Stomach smooth muscle (tissue), 2 donors: ENCODE results near the gene ARHGAP10.

Experiments used
- H3K27ac ChIP-seq: one replicate; pipeline ENCODE4 v1.7.0; 2013; ENCODE audit warnings: mild to moderate bottlenecking, low read length, inconsistent platforms
- H3K27me3 ChIP-seq, 2 donors: one replicate each; pipeline ENCODE4 v1.7.0; 2013; ENCODE audit warnings: low read length in 2 of 2; ENCODE audit not compliant: insufficient read depth in 2 of 2, control insufficient read depth in 1 of 2
- H3K36me3 ChIP-seq, 2 donors: one replicate each; pipeline ENCODE4 v1.7.0; 2013; ENCODE audit warnings: low read length in 2 of 2; ENCODE audit not compliant: control insufficient read depth in 2 of 2, insufficient read depth in 2 of 2
- H3K4me1 ChIP-seq: one replicate; pipeline ENCODE4 v1.7.0; 2013; ENCODE audit warnings: low read length; ENCODE audit not compliant: control insufficient read depth, insufficient read depth
- H3K4me3 ChIP-seq, 2 donors: one replicate each; pipeline ENCODE4 v1.7.0; 2013; ENCODE audit warnings: low read length in 2 of 2
- H3K9ac ChIP-seq, 2 donors: one replicate each; pipeline ENCODE4 v1.7.0; 2013; ENCODE audit warnings: low read length in 2 of 2, mild to moderate bottlenecking in 1 of 2
- H3K9me3 ChIP-seq, 2 donors: one replicate each; pipeline ENCODE4 v1.7.0; 2013; ENCODE audit warnings: low read length in 2 of 2; ENCODE audit not compliant: control insufficient read depth in 2 of 2
- donor health status: healthy.
- donor health status: Pancreatic carcinoma.

ARHGAP10 gene

GRCh38 chr4:147815741-147816140, 83.9 kb downstream of the ARHGAP10 start:
- H3K4me1 ChIP-seq, result peaks cover 63% of the 10 kb centered on the region
- no peak overlapping the region for H3K4me3 ChIP-seq
- H3K9ac ChIP-seq, result no peak overlapping the region
- peak overlapping the region; percentile 76 for H3K27ac ChIP-seq
- H3K36me3 ChIP-seq, result no peaks in the 10 kb centered on the region
- H3K27me3 ChIP-seq, result no peaks in the 10 kb centered on the region
- H3K9me3 ChIP-seq, result no peaks in the 10 kb centered on the region

GRCh38 chr4:147816382-147817254, 84.7 kb downstream of the ARHGAP10 start:
- Histone ChIP-seq H3K4me1 (peaks cover 70% of the 10 kb centered on the region), H3K4me3 (no peak overlapping the region), H3K9me3 (no peaks in the 10 kb centered on the region), H3K36me3 (no peaks in the 10 kb centered on the region), H3K27me3 (no peaks in the 10 kb centered on the region), H3K9ac (peak overlapping the region in 1 of 2 donors; percentile 13), H3K27ac (peak overlapping the region; percentile 76)

GRCh38 chr4:147820975-147821374, 89.1 kb downstream of the ARHGAP10 start:
- Histone ChIP-seq H3K27ac (peak overlapping the region; percentile 37), H3K4me1 (peaks cover 53% of the 10 kb centered on the region), H3K9ac (no peak overlapping the region), H3K9me3 (no peaks in the 10 kb centered on the region), H3K27me3 (no peaks in the 10 kb centered on the region), H3K4me3 (no peak overlapping the region), H3K36me3 (peaks cover 5 to 7% of the 10 kb centered on the region in 2 donors)

- H3K9me3 ChIP-seq, result no peaks in the 10 kb centered on the region
- no peak overlapping the region for H3K4me3 ChIP-seq
- H3K36me3 ChIP-seq, result peaks cover 7 to 8% of the 10 kb centered on the region in 2 donors
- peak overlapping the region; percentile 70 for H3K27ac ChIP-seq
- no peak overlapping the region for H3K9ac ChIP-seq
- no peaks in the 10 kb centered on the region for H3K27me3 ChIP-seq
- H3K4me1 ChIP-seq, result peaks cover 53% of the 10 kb centered on the region
These were observed 89.7 kb downstream of the ARHGAP10 start for GRCh38 chr4:147821555-147821954.

- peaks cover 48% of the 10 kb centered on the region for H3K4me1 ChIP-seq
- H3K27ac ChIP-seq, result peak overlapping the region; percentile 70
These were observed 90.2 kb downstream of the ARHGAP10 start for GRCh38 chr4:147822128-147822527.

GRCh38 chr4:147823130-147823529, 91.2 kb downstream of the ARHGAP10 start:
- H3K27ac ChIP-seq, result peak overlapping the region; percentile 70
- no peaks in the 10 kb centered on the region for H3K27me3 ChIP-seq
- peaks cover 7 to 8% of the 10 kb centered on the region in 2 donors for H3K36me3 ChIP-seq
- H3K4me1 ChIP-seq, result peaks cover 44% of the 10 kb centered on the region
- no peaks in the 10 kb centered on the region for H3K9me3 ChIP-seq
- no peak overlapping the region for H3K4me3 ChIP-seq
- no peak overlapping the region for H3K9ac ChIP-seq

More at GRCh38 chr4:147822128-147822527, 90.2 kb downstream of the ARHGAP10 start:
- Histone ChIP-seq H3K9me3 (no peaks in the 10 kb centered on the region), H3K4me3 (no peak overlapping the region), H3K27me3 (no peaks in the 10 kb centered on the region), H3K9ac (no peak overlapping the region), H3K36me3 (peaks cover 7 to 8% of the 10 kb centered on the region in 2 donors)

GRCh38 chr4:147824316-147824715, 92.4 kb downstream of the ARHGAP10 start:
- peak overlapping the region in 1 of 2 donors; percentile 15 for H3K4me3 ChIP-seq
- no peak overlapping the region for H3K9ac ChIP-seq
- H3K27ac ChIP-seq, result peak overlapping the region; percentile 37
- no peaks in the 10 kb centered on the region for H3K9me3 ChIP-seq
- H3K27me3 ChIP-seq, result no peaks in the 10 kb centered on the region
- peaks cover 56% of the 10 kb centered on the region for H3K4me1 ChIP-seq
- H3K36me3 ChIP-seq, result peaks cover 7 to 8% of the 10 kb centered on the region in 2 donors

DNA sequence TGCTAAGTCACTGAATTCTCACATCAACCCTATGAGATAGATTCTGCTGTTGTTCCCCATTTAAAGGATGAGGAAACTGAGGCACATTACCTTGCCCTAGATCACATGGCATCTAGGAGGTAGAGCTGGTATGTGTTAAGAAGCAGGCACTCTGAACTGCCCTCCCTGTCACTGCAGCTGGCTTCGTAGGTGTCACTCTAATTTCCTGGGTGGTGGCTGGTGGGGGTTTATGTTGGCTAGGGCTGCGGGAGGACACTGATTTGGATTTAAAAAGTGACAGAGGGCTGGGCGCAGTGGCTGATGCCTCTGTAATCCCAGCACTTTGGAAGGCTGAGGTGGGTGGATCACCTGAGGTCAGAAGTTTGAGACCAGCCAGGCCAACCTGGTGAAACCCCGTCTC, 93.0 kb downstream of the ARHGAP10 start:
- peaks cover 59% of the 10 kb centered on the region for H3K4me1 ChIP-seq
- peaks cover 7 to 8% of the 10 kb centered on the region in 2 donors for H3K36me3 ChIP-seq
- no peaks in the 10 kb centered on the region for H3K9me3 ChIP-seq
- peak overlapping the region; percentile 37 for H3K27ac ChIP-seq
- no peaks in the 10 kb centered on the region for H3K27me3 ChIP-seq
- peak overlapping the region in 1 of 2 donors; percentile 15 for H3K4me3 ChIP-seq
- H3K9ac ChIP-seq, result no peak overlapping the region

DNA sequence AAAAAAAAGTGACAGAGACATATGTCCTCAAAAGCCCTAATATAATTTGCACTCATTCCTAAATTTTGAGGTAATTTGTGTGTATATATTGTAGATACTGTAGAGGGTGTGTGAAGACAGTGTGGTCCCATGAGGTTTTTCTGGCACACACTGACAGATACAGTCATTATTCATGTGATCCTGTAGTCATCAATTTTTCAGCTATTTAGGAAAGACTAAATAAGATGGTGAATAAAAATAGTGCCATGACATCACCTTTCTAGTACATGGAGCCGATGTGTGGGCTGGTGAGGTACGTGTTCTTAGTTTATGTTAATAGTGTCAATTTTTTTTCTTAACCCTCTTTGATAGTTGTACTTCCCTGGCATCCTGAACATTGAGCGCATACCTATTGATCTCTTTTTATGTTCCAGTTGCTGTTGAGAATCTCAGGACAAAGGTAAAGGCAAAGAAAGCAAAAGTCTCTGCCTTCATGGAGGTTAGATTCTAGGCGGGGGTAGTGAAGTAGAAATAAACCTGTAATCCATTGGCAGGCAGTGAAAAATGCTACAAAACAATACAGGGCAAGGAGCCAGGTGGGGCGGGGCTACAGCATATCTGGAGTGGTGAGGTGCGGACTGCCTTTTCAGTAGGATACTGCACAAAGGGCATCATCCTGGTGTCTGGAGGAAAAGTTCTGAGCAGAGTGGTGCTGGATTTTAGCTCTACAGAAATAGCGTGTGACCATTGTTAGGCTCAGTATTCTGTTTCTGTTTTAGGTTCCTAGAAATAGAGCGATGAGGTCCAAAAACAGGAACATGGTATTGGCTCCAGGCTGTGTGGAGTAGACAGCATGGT, 93.8 kb downstream of the ARHGAP10 start:
- no peaks in the 10 kb centered on the region for H3K27me3 ChIP-seq
- H3K4me1 ChIP-seq, result peaks cover 63% of the 10 kb centered on the region
- peak overlapping the region; percentile 64 for H3K27ac ChIP-seq

DNA sequence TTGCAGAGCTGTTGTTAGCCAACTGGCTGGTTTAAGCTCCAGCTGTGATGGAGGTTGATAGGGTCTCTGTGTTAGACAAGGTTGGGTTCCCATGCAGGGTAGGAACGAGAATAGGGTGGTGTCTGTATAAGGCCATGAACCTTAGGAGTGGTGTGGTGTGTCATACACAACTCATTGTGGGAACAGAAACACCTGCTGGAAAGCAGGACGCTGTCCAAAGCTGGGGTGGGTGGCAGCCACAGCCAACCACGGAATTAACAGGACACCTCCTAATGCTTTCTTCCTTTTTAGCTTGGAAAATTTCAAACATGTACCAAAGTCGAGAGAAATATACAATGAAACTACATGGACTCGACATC, 94.4 kb downstream of the ARHGAP10 start:
- Histone ChIP-seq H3K27me3 (no peaks in the 10 kb centered on the region), H3K9me3 (no peaks in the 10 kb centered on the region), H3K36me3 (peaks cover 7 to 8% of the 10 kb centered on the region in 2 donors), H3K27ac (peak overlapping the region; percentile 64), H3K4me3 (no peak overlapping the region), H3K9ac (peak overlapping the region in 1 of 2 donors; percentile 21), H3K4me1 (peaks cover 64% of the 10 kb centered on the region)

More for the DNA sequence above, 93.8 kb downstream of the ARHGAP10 start:
- Histone ChIP-seq H3K9ac (no peak overlapping the region), H3K4me3 (no peak overlapping the region), H3K9me3 (no peaks in the 10 kb centered on the region), H3K36me3 (peaks cover 7 to 8% of the 10 kb centered on the region in 2 donors)
